RWPE2 (cell line): Measurements from ENCODE around the gene DVL2.

Source experiments
- ATAC-seq: fragments of 200-7000 bp; cut with Tn5 transposase; 3 replicates; pipeline ENCODE4 v1.9.1; 2021; ENCODE audit warnings: low read depth
- DNase-seq: peaks from one replicate; pipeline ENCODE4 v3.0.0-alpha.2; 2020; ENCODE audit warnings: low spot score
- H3K27ac ChIP-seq: fragments of 450-650 bp; 2 replicates; pipeline ENCODE4 v1.5.1; 2017; ENCODE audit warnings: mild to moderate bottlenecking; ENCODE audit not compliant: poor library complexity, severe bottlenecking
- H3K27me3 ChIP-seq: fragments of 250-450 bp; sonication (Bioruptor Pico); 2 replicates; pipeline ENCODE4 v1.5.1; 2021; ENCODE audit warnings: mild to moderate bottlenecking, moderate library complexity; ENCODE audit not compliant: insufficient read depth, poor library complexity, severe bottlenecking
- H3K36me3 ChIP-seq: fragments of 250-450 bp; sonication (Bioruptor Pico); 2 replicates; pipeline ENCODE4 v1.5.1; 2020; ENCODE audit warnings: low read depth, mild to moderate bottlenecking, moderate library complexity
- H3K4me1 ChIP-seq: fragments of 250-450 bp; sonication (Bioruptor Pico); 2 replicates; pipeline ENCODE4 v1.5.1; 2021; ENCODE audit warnings: mild to moderate bottlenecking, moderate library complexity; ENCODE audit not compliant: insufficient read depth, poor library complexity, severe bottlenecking
- H3K4me3 ChIP-seq: fragments of 250-450 bp; sonication (Bioruptor Pico); 2 replicates; pipeline ENCODE4 v1.5.1; 2021; ENCODE audit warnings: mild to moderate bottlenecking, moderate library complexity; ENCODE audit not compliant: severe bottlenecking
- H3K9me3 ChIP-seq: fragments of 250-450 bp; sonication (Bioruptor Pico); 2 replicates; pipeline ENCODE4 v1.5.1; 2021; ENCODE audit warnings: mild to moderate bottlenecking, moderate library complexity; ENCODE audit not compliant: severe bottlenecking
- TF ChIP-seq, protein P1 (sequence below): fragments of 450-650 bp; IDR thresholded peaks from one replicate; pipeline ENCODE4 v1.5.1; 2017; ENCODE audit warnings: mild to moderate bottlenecking, moderate library complexity; ENCODE audit not compliant: poor library complexity, severe bottlenecking

DVL2 gene

DNA sequence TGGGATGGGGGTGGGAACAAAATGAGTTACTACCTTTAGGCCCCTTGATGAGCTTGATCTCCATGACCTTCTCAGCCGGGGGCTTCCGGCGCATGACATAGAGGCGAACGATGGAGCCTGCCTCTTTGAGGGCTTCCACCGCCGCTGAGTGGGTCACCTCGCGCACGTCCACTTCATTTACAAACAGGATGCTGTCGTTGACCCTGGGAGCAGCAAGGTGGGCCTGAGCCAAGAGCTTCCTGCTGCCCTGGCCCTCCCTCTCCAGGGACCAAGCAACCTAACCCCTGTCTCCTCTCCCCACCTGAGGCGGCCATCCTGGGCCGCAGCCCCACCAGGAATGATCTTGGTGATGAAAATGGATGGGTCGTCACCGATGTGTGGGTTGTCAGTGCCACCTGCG lies 30.9 kb downstream of the DVL2 start:
- Histone ChIP-seq H3K36me3 (peaks cover 22% of the 10 kb centered on the region), H3K27me3 (no peaks in the 10 kb centered on the region), H3K4me1 (no peaks in the 10 kb centered on the region), H3K9me3 (no peaks in the 10 kb centered on the region), H3K27ac (no peak overlapping the region), H3K4me3 (no peak overlapping the region)
- DNase-seq (no peak), ATAC-seq (no peak)
- TF ChIP-seq, protein P1, sequence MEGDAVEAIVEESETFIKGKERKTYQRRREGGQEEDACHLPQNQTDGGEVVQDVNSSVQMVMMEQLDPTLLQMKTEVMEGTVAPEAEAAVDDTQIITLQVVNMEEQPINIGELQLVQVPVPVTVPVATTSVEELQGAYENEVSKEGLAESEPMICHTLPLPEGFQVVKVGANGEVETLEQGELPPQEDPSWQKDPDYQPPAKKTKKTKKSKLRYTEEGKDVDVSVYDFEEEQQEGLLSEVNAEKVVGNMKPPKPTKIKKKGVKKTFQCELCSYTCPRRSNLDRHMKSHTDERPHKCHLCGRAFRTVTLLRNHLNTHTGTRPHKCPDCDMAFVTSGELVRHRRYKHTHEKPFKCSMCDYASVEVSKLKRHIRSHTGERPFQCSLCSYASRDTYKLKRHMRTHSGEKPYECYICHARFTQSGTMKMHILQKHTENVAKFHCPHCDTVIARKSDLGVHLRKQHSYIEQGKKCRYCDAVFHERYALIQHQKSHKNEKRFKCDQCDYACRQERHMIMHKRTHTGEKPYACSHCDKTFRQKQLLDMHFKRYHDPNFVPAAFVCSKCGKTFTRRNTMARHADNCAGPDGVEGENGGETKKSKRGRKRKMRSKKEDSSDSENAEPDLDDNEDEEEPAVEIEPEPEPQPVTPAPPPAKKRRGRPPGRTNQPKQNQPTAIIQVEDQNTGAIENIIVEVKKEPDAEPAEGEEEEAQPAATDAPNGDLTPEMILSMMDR: no peak

DNA sequence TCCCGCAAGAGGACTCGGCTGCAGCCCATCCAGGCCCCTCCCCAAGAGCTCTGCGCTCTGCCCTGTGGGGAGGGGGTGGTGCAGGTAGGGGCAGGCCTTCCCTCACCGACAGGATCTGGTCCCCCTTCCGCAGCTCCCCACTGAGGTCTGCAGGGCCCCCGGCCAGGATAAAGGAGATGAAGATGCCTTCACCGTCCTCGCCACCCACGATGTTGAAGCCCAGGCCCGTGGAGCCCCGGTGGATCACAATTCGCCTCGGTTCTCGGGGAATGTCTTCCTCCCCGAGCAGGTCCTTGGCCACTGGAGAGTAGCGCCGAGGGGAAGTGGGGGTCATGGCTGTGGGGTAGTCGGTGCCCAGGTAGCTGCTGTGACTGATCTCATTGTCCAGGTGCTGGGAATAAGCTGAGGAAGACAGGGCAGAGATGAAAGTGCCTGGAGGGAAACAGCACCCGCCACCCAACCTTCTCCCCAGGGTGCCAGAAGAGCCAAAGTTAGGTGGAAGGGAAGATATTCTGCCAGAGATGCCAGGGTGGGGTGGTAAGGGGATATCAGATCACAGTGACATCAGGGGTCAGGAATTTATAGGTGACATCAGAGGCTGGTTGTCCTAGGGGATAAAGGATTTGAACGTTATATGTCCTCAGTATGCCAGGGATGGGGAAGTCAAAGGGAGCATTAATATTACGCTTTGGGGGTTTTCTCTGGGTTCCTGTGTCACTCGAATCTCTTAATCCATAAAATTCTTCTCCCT lies 37.5 kb downstream of the DVL2 start:
- ATAC-seq: no peak
- TF ChIP-seq, protein P1: no peak
- DNase-seq: no peak
- Histone ChIP-seq H3K27me3 (no peaks in the 10 kb centered on the region), H3K36me3 (peaks cover 23% of the 10 kb centered on the region), H3K9me3 (no peaks in the 10 kb centered on the region), H3K27ac (no peak overlapping the region), H3K4me1 (no peaks in the 10 kb centered on the region), H3K4me3 (no peak overlapping the region)

DNA sequence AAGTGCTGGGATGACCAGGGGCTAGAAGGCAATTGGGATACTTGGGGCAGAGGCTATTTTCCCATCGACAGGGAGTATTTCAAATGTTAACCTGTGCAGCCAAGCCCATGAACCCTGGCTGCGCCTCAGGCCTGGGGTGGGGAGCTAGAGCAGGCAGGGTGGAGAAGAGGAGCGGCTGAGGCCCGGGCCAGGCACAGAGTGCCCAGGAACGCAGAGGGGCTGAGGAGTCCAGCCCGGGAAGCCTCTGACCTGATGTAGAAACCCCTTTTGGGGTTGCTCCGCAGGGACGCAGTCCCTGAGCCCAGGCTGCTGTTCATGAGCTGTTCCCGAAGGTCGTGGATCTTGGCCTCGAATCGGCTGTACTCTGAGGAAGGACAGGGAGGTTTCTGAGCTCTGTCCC lies 38.3 kb downstream of the DVL2 start:
- H3K36me3 ChIP-seq: peaks cover 23% of the 10 kb centered on the region
- no peak overlapping the region for H3K27ac ChIP-seq
- DNase-seq: no peak
- H3K9me3 ChIP-seq: no peaks in the 10 kb centered on the region
- no peaks in the 10 kb centered on the region for H3K4me1 ChIP-seq
- no peak overlapping the region for H3K4me3 ChIP-seq
- no peak for ATAC-seq
- TF ChIP-seq, protein P1: no peak
- no peaks in the 10 kb centered on the region for H3K27me3 ChIP-seq

DNA sequence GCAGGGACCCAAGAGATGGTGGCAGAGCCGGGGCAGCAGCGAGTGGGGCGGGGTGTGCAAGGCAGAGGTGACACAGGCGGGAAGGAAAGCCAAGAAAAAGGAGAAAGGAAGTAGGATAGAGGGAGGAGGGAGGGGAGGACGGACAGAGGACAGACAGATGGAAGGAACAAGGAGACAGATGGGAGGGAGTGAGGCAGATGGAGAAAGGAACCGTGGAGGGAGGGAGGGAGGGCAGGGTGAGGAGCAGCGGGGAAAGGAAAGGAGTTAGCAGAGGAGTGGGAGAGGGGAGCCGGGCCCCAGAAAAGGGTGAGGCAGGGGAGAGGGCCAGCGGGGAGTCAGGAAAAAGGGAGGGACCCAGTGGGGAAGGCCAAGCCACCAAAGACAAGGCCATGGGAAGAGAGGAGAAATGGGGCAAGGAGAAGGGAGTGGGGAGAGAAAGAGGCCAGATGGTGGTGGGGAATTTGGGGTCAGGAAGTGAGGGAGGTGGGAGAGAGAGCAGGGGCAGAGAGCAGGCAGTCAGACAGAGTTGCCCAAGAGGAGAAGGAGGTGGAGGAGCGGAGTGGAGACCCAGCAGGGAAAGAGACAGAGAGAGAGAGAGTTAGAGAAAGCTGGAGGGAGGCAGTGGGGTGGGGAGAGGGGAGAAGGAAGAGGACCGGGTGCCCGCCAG lies 41.9 kb downstream of the DVL2 start:
- H3K4me1 ChIP-seq: no peaks in the 10 kb centered on the region
- ATAC-seq (no peak), DNase-seq (no peak)
- no peak overlapping the region for H3K4me3 ChIP-seq
- no peaks in the 10 kb centered on the region for H3K9me3 ChIP-seq
- TF ChIP-seq, protein P1: no peak
- H3K27me3 ChIP-seq: no peaks in the 10 kb centered on the region
- H3K27ac ChIP-seq: no peak overlapping the region
- peaks cover 23% of the 10 kb centered on the region for H3K36me3 ChIP-seq
